Cardiac fibroblast (primary cell): ENCODE measurements around the gene IFNL3.

Source experiments
- DNase-seq, 2 donors: peaks; one replicate each; pipeline versions ENCODE4 v3.0.0 to v3.0.0-alpha.2; 2010; ENCODE audit warnings: low read depth in 2 of 2
- H3K4me3 ChIP-seq, 2 donors: replicated peaks in 1 of 2; 1 replicate in 1 of 2; 2 replicates in 1 of 2; pipeline ENCODE4 v1.5.1; 2011; ENCODE audit warnings: low read depth in 2 of 2, low read length in 2 of 2, mild to moderate bottlenecking in 2 of 2, moderate library complexity in 1 of 2
- CTCF ChIP-seq: IDR thresholded peaks from one replicate; pipeline ENCODE4 v1.5.1; 2011; ENCODE audit warnings: low read depth, mild to moderate bottlenecking, low read length, inconsistent platforms

IFNL3 gene

GRCh38 chr19:39240421-39240820 lies 4.4 kb downstream of the IFNL3 start:
- H3K4me3 ChIP-seq: no peak overlapping the region
- DNase-seq: no peak
- TF ChIP-seq CTCF: no peak

- DNase-seq: no peak
- H3K4me3 ChIP-seq: no peak overlapping the region
- TF ChIP-seq CTCF: no peak
Measured at GRCh38 chr19:39238944-39239343, 5.9 kb downstream of the IFNL3 start.

- no peak overlapping the region for H3K4me3 ChIP-seq
- DNase-seq: no peak
- no peak for TF ChIP-seq CTCF
Measured at GRCh38 chr19:39238209-39238608, 6.6 kb downstream of the IFNL3 start.

- no peak for DNase-seq
- no peak overlapping the region for H3K4me3 ChIP-seq
- no peak for TF ChIP-seq CTCF
Measured at GRCh38 chr19:39237200-39238184, 7.3 kb downstream of the IFNL3 start.

- TF ChIP-seq CTCF: no peak
- no peak for DNase-seq
- H3K4me3 ChIP-seq: no peak overlapping the region
Measured at GRCh38 chr19:39236527-39236926, 8.3 kb downstream of the IFNL3 start.

- H3K4me3 ChIP-seq: no peak overlapping the region
- TF ChIP-seq CTCF: no peak
- no peak for DNase-seq
Measured at GRCh38 chr19:39232708-39233107, 12.1 kb downstream of the IFNL3 start.
